Stimulated activated CD8-positive, alpha-beta memory T cell treated with anti-CD3 and anti-CD28 coated beads, Interleukin-15, amount 100 ng/mL, for 48 hours (primary cell): Measurements from ENCODE around the gene S1PR5.

Experiments
- DNase-seq, 2 donors: peaks; one replicate each; pipeline ENCODE4 v3.0.0-alpha.2; 2020; ENCODE audit warnings: low read depth in 2 of 2

Gene S1PR5

GRCh38 chr19:10468133-10468532 is 49.1 kb downstream of the S1PR5 start:
- DNase-seq, result no peak

- no peak for DNase-seq
Observed at GRCh38 chr19:10467104-10467706, 50.0 kb downstream of the S1PR5 start.

- DNase-seq, result no peak
Observed at GRCh38 chr19:10464456-10464855, 52.8 kb downstream of the S1PR5 start.
